A549 (cell line): ENCODE results near the gene AKR1E2. TPM values are rescaled to one million over a fixed set of nuclear protein-coding genes. Genes with fewer than 3 reads are reported as not detected.
"Not testable (repeated sequence)": the region's sequence is repeated elsewhere in the genome, so short reads cannot be mapped to it uniquely, and the experiment has no call there.

Source experiments
- ATAC-seq, 2 experiments: fragments of 200-7000 bp in 1 of 2; fragments of >200 bp in 1 of 2; cut with Nextera tagmentation in 1 of 2; cut with Tn5 transposase in 1 of 2; 3 replicates each; pipeline versions ENCODE4 v1.8.0 to v1.9.1; 2018 to 2020; ENCODE audit warnings: mild to moderate bottlenecking in 1 of 2, moderate library complexity in 1 of 2
- CTCF ChIA-PET: fragments of 300-600 bp; sonication (Branson Sonifier 250); formaldehyde crosslinking; extraction: SDS; loops from one replicate; lab custom pipeline; 2021; ENCODE audit warnings: antibody characterized with exemption, inconsistent platforms; lab: Yijun Ruan, JAX
- POLR2A ChIA-PET: fragments of 350-600 bp; formaldehyde crosslinking; extraction: SDS; loops from one replicate; lab custom pipeline; 2021; ENCODE audit warnings: antibody characterized with exemption, inconsistent platforms; lab: Yijun Ruan, JAX
- DNase-seq, 2 experiments: peaks; one replicate each; pipeline versions ENCODE4 v3.0.0 to v3.0.0-alpha.2; 2011 to 2016; ENCODE audit warnings: low read depth in 1 of 2, low spot score in 1 of 2
- FAIRE-seq: peaks from 2 replicates; lab custom pipeline; 2011; peaks lifted over from hg19 to GRCh38; lab: Jason Lieb, UNC
- H3K27ac ChIP-seq, 2 experiments: fragments of >200 bp; sonication (Bioruptor Twin); formaldehyde crosslinking; 3 replicates each; pipeline ENCODE4 v1.5.1; 2016 to 2017
- H3K4me1 ChIP-seq: fragments of >200 bp; sonication (Bioruptor Twin); formaldehyde crosslinking; 3 replicates; pipeline ENCODE4 v1.6.1; 2016
- H3K4me2 ChIP-seq: fragments of >200 bp; sonication (Bioruptor Twin); formaldehyde crosslinking; 3 replicates; pipeline ENCODE4 v1.6.1; 2016
- H3K4me3 ChIP-seq: fragments of >200 bp; sonication (Bioruptor Twin); formaldehyde crosslinking; 3 replicates; pipeline ENCODE4 v1.5.1; 2016
- H3K9me3 ChIP-seq: fragments of >200 bp; sonication (Bioruptor Twin); formaldehyde crosslinking; 3 replicates; pipeline ENCODE4 v1.6.1; 2016
- BHLHE40 ChIP-seq: IDR thresholded peaks from 2 replicates; pipeline ENCODE4 v1.6.1; 2012; ENCODE audit warnings: low read depth, low read length, inconsistent platforms
- CBX2 ChIP-seq: fragments of 200-600 bp; sonication (generic); IDR thresholded peaks from 2 replicates; pipeline ENCODE4 v1.6.1; 2016; ENCODE audit warnings: low read depth, mild to moderate bottlenecking, borderline replicate concordance
- EHF ChIP-seq: fragments of 250-450 bp; sonication (Bioruptor Pico); IDR thresholded peaks from 2 replicates; pipeline ENCODE4 v1.5.0; 2020; ENCODE audit warnings: mild to moderate bottlenecking
- EP300 ChIP-seq, 2 experiments: fragments of >200 bp; sonication (Bioruptor Twin); formaldehyde crosslinking; IDR thresholded peaks; 2 replicates in 1 of 2; 3 replicates in 1 of 2; pipeline ENCODE4 v1.6.1; 2016 to 2017
- ESRRA ChIP-seq: fragments of 150-350 bp; IDR thresholded peaks from 2 replicates; pipeline ENCODE4 v1.6.1; 2014; ENCODE audit warnings: mild to moderate bottlenecking, low read length, borderline replicate concordance
- FOSB ChIP-seq: fragments of 250-450 bp; sonication (Bioruptor Pico); IDR thresholded peaks from 2 replicates; pipeline ENCODE4 v1.5.0; 2020; ENCODE audit warnings: mild to moderate bottlenecking, moderate library complexity
- HDAC2 ChIP-seq: fragments of 200-600 bp; sonication (generic); IDR thresholded peaks from 2 replicates; pipeline ENCODE4 v1.6.1; 2016
- MAFK ChIP-seq: fragments of 450-650 bp; IDR thresholded peaks from 2 replicates; pipeline ENCODE4 v1.6.1; 2014; ENCODE audit not compliant: partially characterized antibody
- MAZ ChIP-seq: fragments of 150-350 bp; IDR thresholded peaks from 2 replicates; pipeline ENCODE4 v1.6.1; 2014; ENCODE audit warnings: antibody characterized with exemption, low read depth, low read length, borderline replicate concordance
- RAD21 ChIP-seq, 2 experiments: fragments of >200 bp in 1 of 2; sonication (Bioruptor Twin) in 1 of 2; formaldehyde crosslinking in 1 of 2; IDR thresholded peaks in 1 of 2; conservative IDR thresholded peaks in 1 of 2; 2 replicates in 1 of 2; 3 replicates in 1 of 2; pipeline ENCODE4 v1.6.1; 2012 to 2018; ENCODE audit warnings: inconsistent platforms in 1 of 2
- RCOR1 ChIP-seq: fragments of 150-350 bp; IDR thresholded peaks from 2 replicates; pipeline ENCODE4 v1.6.1; 2014; ENCODE audit warnings: antibody characterized with exemption, low read length, low read depth
- SMC3 ChIP-seq: fragments of >200 bp; sonication (Bioruptor Twin); formaldehyde crosslinking; IDR thresholded peaks from 3 replicates; pipeline ENCODE4 v1.6.1; 2018; ENCODE audit warnings: inconsistent platforms
- TFCP2L1 ChIP-seq: fragments of 250-450 bp; sonication (Bioruptor Pico); IDR thresholded peaks from 2 replicates; pipeline ENCODE4 v1.5.0; 2021; ENCODE audit warnings: mild to moderate bottlenecking
- WGBS: methylation state at CpG from one replicate; pipeline ENCODE4 v1.1.6; 2017; ENCODE audit errors: missing lambda C conversion rate; 5-methylcytosine and 5-hydroxymethylcytosine counted together
- polyA plus RNA-seq, 4 experiments: library from polyadenylated mRNA; depleted of rRNA in 3 of 4; stranded (reverse); fragments of >200 nt; fragmentation: RNase III in 1 of 4; extraction: RNeasy Plus Mini Kit Qiagen cat#74134 plus additional on column Dnase treatment in 1 of 4; gene quantifications; 2 replicates in 3 of 4; 3 replicates in 1 of 4; pipeline ENCODE4 v1.2.3, GENCODE V29; 2011 to 2017
- TF ChIP-seq, protein P1 (sequence below): fragments of >200 bp; sonication (Bioruptor Twin); formaldehyde crosslinking; IDR thresholded peaks from 3 replicates; pipeline ENCODE4 v1.5.1; 2016
- TF ChIP-seq, protein P2 (sequence below): fragments of 250-450 bp; sonication (Bioruptor Pico); IDR thresholded peaks from 2 replicates; pipeline ENCODE4 v1.5.0; 2020; ENCODE audit warnings: low read depth, mild to moderate bottlenecking, moderate library complexity
- TF ChIP-seq, protein P3 (sequence below): fragments of >200 bp; sonication (Bioruptor Twin); formaldehyde crosslinking; IDR thresholded peaks from 2 replicates; pipeline ENCODE4 v1.6.1; 2016
- TF ChIP-seq, protein P4 (sequence below): fragments of 450-650 bp; IDR thresholded peaks from 2 replicates; pipeline ENCODE4 v1.6.1; 2014; ENCODE audit warnings: antibody characterized with exemption

AKR1E2 gene
- polyA plus RNA-seq, 2 of the 4 experiments (the other 2 are of a cell fraction): 11.2 to 17.5 TPM

DNA sequence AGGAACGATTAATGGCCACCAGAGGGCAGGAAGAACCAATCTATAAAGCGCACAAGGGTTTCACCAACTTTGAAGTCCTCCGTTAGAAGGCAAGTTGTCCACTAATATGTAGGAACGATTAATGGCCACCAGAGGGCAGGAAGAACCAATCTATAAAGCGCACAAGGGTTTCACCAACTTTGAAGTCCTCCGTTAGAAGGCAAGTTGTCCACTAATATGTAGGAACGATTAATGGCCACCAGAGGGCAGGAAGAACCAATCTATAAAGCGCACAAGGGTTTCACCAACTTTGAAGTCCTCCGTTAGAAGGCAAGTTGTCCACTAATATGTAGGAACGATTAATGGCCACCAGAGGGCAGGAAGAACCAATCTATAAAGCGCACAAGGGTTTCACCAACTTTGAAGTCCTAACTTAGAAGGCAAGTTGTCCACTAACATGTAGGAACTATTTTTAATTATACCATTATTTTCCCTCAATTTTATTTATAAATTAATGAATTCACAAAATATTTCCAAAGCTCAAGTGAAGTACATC lies 10.3 kb upstream of the AKR1E2 start:
- H3K9me3 ChIP-seq, H3K4me3 ChIP-seq, FAIRE-seq, ATAC-seq, H3K4me2 ChIP-seq: not testable (repeated sequence)
- WGBS: 4% methylated on average over 2 of the region's 11 CpGs
- Histone ChIP-seq H3K27ac (peak overlapping the region in 1 of 2 experiments; percentile 37; a peak in 1 of 6 replicates), H3K4me1 (peaks cover 41% of the 10 kb centered on the region)
- DNase-seq: peak in 1 of 2 experiments; percentile 60
- CTCF ChIA-PET: interaction anchor here (0.7 to 5.1 kb wide), 50 partner anchors 8 to 1640 kb away, joined by 3 to 77 read pairs (median 4); partner anchors contain the start of genes AKR1C3 and AKR1E2
- TF ChIP-seq, protein P1, sequence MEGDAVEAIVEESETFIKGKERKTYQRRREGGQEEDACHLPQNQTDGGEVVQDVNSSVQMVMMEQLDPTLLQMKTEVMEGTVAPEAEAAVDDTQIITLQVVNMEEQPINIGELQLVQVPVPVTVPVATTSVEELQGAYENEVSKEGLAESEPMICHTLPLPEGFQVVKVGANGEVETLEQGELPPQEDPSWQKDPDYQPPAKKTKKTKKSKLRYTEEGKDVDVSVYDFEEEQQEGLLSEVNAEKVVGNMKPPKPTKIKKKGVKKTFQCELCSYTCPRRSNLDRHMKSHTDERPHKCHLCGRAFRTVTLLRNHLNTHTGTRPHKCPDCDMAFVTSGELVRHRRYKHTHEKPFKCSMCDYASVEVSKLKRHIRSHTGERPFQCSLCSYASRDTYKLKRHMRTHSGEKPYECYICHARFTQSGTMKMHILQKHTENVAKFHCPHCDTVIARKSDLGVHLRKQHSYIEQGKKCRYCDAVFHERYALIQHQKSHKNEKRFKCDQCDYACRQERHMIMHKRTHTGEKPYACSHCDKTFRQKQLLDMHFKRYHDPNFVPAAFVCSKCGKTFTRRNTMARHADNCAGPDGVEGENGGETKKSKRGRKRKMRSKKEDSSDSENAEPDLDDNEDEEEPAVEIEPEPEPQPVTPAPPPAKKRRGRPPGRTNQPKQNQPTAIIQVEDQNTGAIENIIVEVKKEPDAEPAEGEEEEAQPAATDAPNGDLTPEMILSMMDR: peak; percentile 97
- TF ChIP-seq SMC3 (peak; percentile 87), RAD21 (conservative IDR thresholded peaks at IDR 0.05 in 1 of 2, IDR thresholded peaks at IDR 0.05 in 1 of 2) (peak; percentile 47 to 95)
- TF ChIP-seq, all 56 proteins: peak for 3; not testable (repeated sequence) for 53
- POLR2A ChIA-PET: not testable (repeated sequence)

DNA sequence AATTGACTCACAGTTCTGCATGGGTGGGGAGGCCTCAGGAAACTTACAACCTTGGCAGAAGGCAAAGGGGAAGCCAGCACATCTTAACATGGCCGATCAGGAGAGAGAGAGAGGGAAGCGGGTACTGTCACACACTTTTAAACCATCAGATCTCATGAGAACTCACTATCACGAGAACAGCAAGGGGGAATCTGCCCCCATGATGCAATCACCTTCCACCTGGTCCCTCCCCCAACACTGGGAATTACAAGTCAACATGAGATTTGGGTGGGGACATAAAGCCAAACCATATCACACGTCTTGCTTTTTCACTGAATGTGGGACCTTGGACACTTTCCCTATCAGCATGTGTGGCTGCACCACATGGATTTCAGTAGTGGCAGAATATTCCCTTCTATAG lies 9.0 kb upstream of the AKR1E2 start:
- ChIA-PET POLR2A (interaction anchor here (1.2 kb wide), 1 partner anchor 167 kb away, joined by 4 read pairs; no protein-coding TSS in a partner anchor), CTCF (interaction anchor here (1.0 to 3.2 kb wide), 6 partner anchors 10 to 807 kb away, joined by 3 to 20 read pairs (median 4); no protein-coding TSS in a partner anchor)
- ATAC-seq (no peak), DNase-seq (no peak), FAIRE-seq (no peak)
- Histone ChIP-seq H3K27ac (peak overlapping the region; percentile 4 to 68; a peak in 4 of 6 replicates), H3K4me2 (no peak overlapping the region), H3K9me3 (no peaks in the 10 kb centered on the region), H3K4me3 (no peak overlapping the region), H3K4me1 (peaks cover 35% of the 10 kb centered on the region)
- TF ChIP-seq EP300 (IDR thresholded peaks at IDR 0.05) (no peak), RCOR1 (no peak)
- 90% methylated on average over 4 of the region's 4 CpGs for WGBS

DNA sequence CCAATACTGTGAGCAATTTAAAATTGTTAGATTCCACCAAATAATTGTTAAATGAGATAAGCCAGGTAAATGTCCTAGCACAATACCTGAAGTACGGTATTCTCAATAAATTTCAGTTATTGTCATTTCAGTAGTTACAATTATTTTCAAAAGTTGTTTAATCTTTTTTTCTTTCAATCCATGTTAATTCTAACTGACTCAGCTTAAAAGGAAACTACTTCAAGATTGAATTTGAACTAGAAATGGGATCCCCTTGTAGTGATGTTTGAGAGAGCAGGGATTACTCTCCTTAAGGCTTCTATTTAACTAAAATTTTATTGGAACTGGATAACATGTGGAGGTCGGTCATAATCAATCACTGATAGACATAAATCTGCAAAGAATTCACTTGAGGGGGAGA lies 6.9 kb upstream of the AKR1E2 start:
- no peak overlapping the region for H3K4me2 ChIP-seq
- TF ChIP-seq MAFK: peak; percentile 58
- TF ChIP-seq, protein P2, sequence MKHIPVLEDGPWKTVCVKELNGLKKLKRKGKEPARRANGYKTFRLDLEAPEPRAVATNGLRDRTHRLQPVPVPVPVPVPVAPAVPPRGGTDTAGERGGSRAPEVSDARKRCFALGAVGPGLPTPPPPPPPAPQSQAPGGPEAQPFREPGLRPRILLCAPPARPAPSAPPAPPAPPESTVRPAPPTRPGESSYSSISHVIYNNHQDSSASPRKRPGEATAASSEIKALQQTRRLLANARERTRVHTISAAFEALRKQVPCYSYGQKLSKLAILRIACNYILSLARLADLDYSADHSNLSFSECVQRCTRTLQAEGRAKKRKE (CRISPR knock-in tag): no peak
- H3K27ac ChIP-seq: no peak overlapping the region
- no peaks in the 10 kb centered on the region; the same call in 2 of the 3 replicates for H3K9me3 ChIP-seq
- FAIRE-seq (peak; percentile 36), ATAC-seq (no peak), DNase-seq (no peak)
- ChIA-PET POLR2A (interaction anchor here (0.6 kb wide), 1 partner anchor 1185 kb away, joined by 5 read pairs; no protein-coding TSS in a partner anchor), CTCF (interaction anchor here (1.0 to 3.2 kb wide), 4 partner anchors 11 to 623 kb away, joined by 3 to 20 read pairs (median 6); no protein-coding TSS in a partner anchor)
- H3K4me1 ChIP-seq: peaks cover 14% of the 10 kb centered on the region; the same call in 2 of the 3 replicates
- H3K4me3 ChIP-seq: no peak overlapping the region
- WGBS: 75% methylated on average over 2 of the region's 2 CpGs

DNA sequence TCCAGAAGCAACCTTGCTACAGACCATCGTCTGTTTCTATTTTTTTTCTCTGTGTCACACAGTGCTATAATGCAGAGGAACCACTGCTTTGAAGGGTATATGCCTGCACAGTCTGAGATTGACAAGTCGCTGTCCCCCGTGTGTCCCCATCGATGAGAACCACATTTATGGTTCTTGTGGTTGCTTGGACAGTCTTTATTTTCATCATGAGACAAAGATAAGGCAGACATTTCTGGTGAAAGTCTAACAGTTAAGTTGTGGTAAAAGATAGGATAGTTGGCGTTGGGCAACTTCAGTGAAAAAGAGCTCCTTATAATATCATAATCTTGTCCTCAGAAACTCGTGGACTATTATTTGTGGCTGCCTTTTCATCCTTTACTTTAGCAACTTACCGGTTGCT lies 6.3 kb upstream of the AKR1E2 start:
- H3K27ac ChIP-seq: no peak overlapping the region
- ChIA-PET CTCF (interaction anchor here (1.0 to 3.2 kb wide), 4 partner anchors 10 to 803 kb away, joined by 3 to 20 read pairs (median 8); no protein-coding TSS in a partner anchor), POLR2A (no interaction called here)
- no peaks in the 10 kb centered on the region; the same call in 2 of the 3 replicates for H3K9me3 ChIP-seq
- TF ChIP-seq ESRRA: no peak
- no peak for TF ChIP-seq EHF (CRISPR knock-in tag)
- no peak for TF ChIP-seq EP300 (IDR thresholded peaks at IDR 0.05)
- TF ChIP-seq TFCP2L1 (CRISPR knock-in tag): no peak
- no peak for TF ChIP-seq CBX2
- no peak for TF ChIP-seq RAD21 (conservative IDR thresholded peaks at IDR 0.05 in 1 of 2, IDR thresholded peaks at IDR 0.05 in 1 of 2)
- no peak for TF ChIP-seq MAFK
- TF ChIP-seq MAZ: no peak
- TF ChIP-seq, protein P3, sequence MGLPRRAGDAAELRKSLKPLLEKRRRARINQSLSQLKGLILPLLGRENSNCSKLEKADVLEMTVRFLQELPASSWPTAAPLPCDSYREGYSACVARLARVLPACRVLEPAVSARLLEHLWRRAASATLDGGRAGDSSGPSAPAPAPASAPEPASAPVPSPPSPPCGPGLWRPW: no peak
- no peak for TF ChIP-seq FOSB (CRISPR knock-in tag)
- TF ChIP-seq BHLHE40: no peak
- no peak for TF ChIP-seq HDAC2
- TF ChIP-seq, protein P4, sequence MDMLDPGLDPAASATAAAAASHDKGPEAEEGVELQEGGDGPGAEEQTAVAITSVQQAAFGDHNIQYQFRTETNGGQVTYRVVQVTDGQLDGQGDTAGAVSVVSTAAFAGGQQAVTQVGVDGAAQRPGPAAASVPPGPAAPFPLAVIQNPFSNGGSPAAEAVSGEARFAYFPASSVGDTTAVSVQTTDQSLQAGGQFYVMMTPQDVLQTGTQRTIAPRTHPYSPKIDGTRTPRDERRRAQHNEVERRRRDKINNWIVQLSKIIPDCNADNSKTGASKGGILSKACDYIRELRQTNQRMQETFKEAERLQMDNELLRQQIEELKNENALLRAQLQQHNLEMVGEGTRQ: no peak
- TF ChIP-seq, protein P2 (CRISPR knock-in tag): no peak
- 84% methylated on average over 7 of the region's 7 CpGs for WGBS
- no peak overlapping the region for H3K4me3 ChIP-seq
- H3K4me2 ChIP-seq: no peak overlapping the region
- ATAC-seq: no peak
- FAIRE-seq: no peak
- H3K4me1 ChIP-seq: peaks cover 7% of the 10 kb centered on the region; the same call in 2 of the 3 replicates
- DNase-seq: no peak
